Naive thymus-derived CD4-positive, alpha-beta T cell (primary cell): Measurements from ENCODE around the gene FZD2. TPM values are rescaled to one million over a fixed set of nuclear protein-coding genes. Genes with fewer than 3 reads are reported as not detected.
"Not testable (repeated sequence)": the region's sequence is repeated elsewhere in the genome, so short reads cannot be mapped to it uniquely, and the experiment has no call there.

Experiments used
- ATAC-seq: fragments of 150-1000 bp; cut with Tn5 transposase; 2 replicates; pipeline ENCODE4 v1.10.0; 2021; ENCODE audit warnings: mild to moderate bottlenecking, moderate library complexity
- CTCF ChIA-PET: fragments of 350-600 bp; sonication (Branson Sonifier 250); formaldehyde crosslinking; loops from one replicate; lab custom pipeline; 2021; ENCODE audit warnings: antibody characterized with exemption; lab: Charles Lee
- POLR2A ChIA-PET: fragments of 350-600 bp; sonication (Branson Sonifier 250); formaldehyde crosslinking; loops from one replicate; lab custom pipeline; 2021; ENCODE audit warnings: antibody characterized with exemption, inconsistent platforms; lab: Charles Lee
- DNase-seq, 9 donors: peaks; one replicate each; pipeline versions ENCODE4 v3.0.0 to v3.0.0-alpha.2; 2020 to 2022; ENCODE audit warnings: mixed read lengths in 1 of 9
- H3K27ac ChIP-seq: one replicate; pipeline ENCODE4 v1.7.0; 2013; ENCODE audit warnings: mild to moderate bottlenecking, low read depth, low read length, moderate library complexity
- H3K27me3 ChIP-seq, 2 donors: one replicate each; pipeline ENCODE4 v1.7.0; 2013; ENCODE audit warnings: low read length in 2 of 2, mild to moderate bottlenecking in 2 of 2, moderate library complexity in 2 of 2; ENCODE audit not compliant: control insufficient read depth in 2 of 2, insufficient read depth in 2 of 2
- H3K36me3 ChIP-seq, 3 experiments: 1 replicate in 2 of 3; 2 replicates in 1 of 3; pipeline ENCODE4 v1.7.0; 2013; ENCODE audit warnings: low read length in 3 of 3, mild to moderate bottlenecking in 3 of 3, moderate library complexity in 1 of 3; ENCODE audit not compliant: insufficient read depth in 3 of 3, control insufficient read depth in 2 of 3
- H3K4me1 ChIP-seq, 2 donors: one replicate each; pipeline ENCODE4 v1.7.0; 2013; ENCODE audit warnings: low read length in 2 of 2, mild to moderate bottlenecking in 2 of 2, moderate library complexity in 1 of 2; ENCODE audit not compliant: control insufficient read depth in 2 of 2, insufficient read depth in 2 of 2
- H3K4me3 ChIP-seq: 2 replicates; pipeline ENCODE4 v1.7.0; 2013; ENCODE audit warnings: mild to moderate bottlenecking, low read length
- H3K9me3 ChIP-seq, 3 experiments: 1 replicate in 2 of 3; 2 replicates in 1 of 3; pipeline ENCODE4 v1.7.0; 2013; ENCODE audit warnings: low read length in 3 of 3; ENCODE audit not compliant: control insufficient read depth in 2 of 3
- H3K27ac Mint-ChIP-seq, 9 donors: one replicate each; pipeline ENCODE4 v1.8.0; 2020 to 2022; ENCODE audit warnings: mixed read lengths in 9 of 9, mild to moderate bottlenecking in 8 of 9, moderate library complexity in 5 of 9, inconsistent platforms in 2 of 9
- H3K27me3 Mint-ChIP-seq, 5 donors: one replicate each; pipeline ENCODE4 v1.8.0; 2021 to 2022; ENCODE audit warnings: mixed read lengths in 5 of 5, mild to moderate bottlenecking in 1 of 5
- H3K36me3 Mint-ChIP-seq, 5 donors: one replicate each; pipeline ENCODE4 v1.8.0; 2020 to 2022; ENCODE audit warnings: mixed read lengths in 5 of 5, mild to moderate bottlenecking in 3 of 5, inconsistent platforms in 1 of 5
- H3K4me1 Mint-ChIP-seq, 7 donors: one replicate each; pipeline ENCODE4 v1.8.0; 2020 to 2022; ENCODE audit warnings: mixed read lengths in 7 of 7, mild to moderate bottlenecking in 3 of 7, inconsistent platforms in 1 of 7
- H3K4me3 Mint-ChIP-seq, 10 donors: one replicate each; pipeline ENCODE4 v1.8.0; 2020 to 2022; ENCODE audit warnings: mild to moderate bottlenecking in 10 of 10, mixed read lengths in 10 of 10, moderate library complexity in 6 of 10, inconsistent platforms in 2 of 10
- H3K9me3 Mint-ChIP-seq, 11 donors: one replicate each; pipeline ENCODE4 v1.8.0; 2020 to 2022; ENCODE audit warnings: mixed read lengths in 11 of 11, mild to moderate bottlenecking in 4 of 11, inconsistent platforms in 1 of 11, moderate library complexity in 1 of 11
- intact Hi-C, 2 donors: fragments of 100-400 bp; cut with micrococcal nuclease; formaldehyde crosslinking; loops; one replicate each; pipeline ENCODE4 v1.15.1; 2023
- polyA plus RNA-seq, 2 donors: library from polyadenylated mRNA; unstranded; fragments of 300-500 nt; fragmentation: Illumina TruSeq; gene quantifications; one replicate each; pipeline ENCODE4 v1.2.3, GENCODE V29; 2021
- total RNA-seq, 6 experiments: library from RNA in 5 of 6; stranded (reverse) in 5 of 6; gene quantifications; 1 replicate in 5 of 6; 2 replicates in 1 of 6; pipeline ENCODE4 v1.2.3 and lab custom pipeline; 2021 to 2026

Gene FZD2
- total and polyA plus RNA-seq, 7 experiments from 2014 or later: 0.13 to 1.7 (median 0.17) TPM; not detected in 3

- Mint-ChIP-seq H3K4me3 (no peak overlapping the region), H3K36me3 (no peaks in the 10 kb centered on the region), H3K4me1 (no peaks in the 10 kb centered on the region), H3K27ac (no peak overlapping the region), H3K27me3 (peaks cover 0 to 13% (median 6%) of the 10 kb centered on the region in 5 donors), H3K9me3 (no peaks in the 10 kb centered on the region)
- ATAC-seq (no peak), DNase-seq (no peak)
- ChIA-PET CTCF (interaction anchor here (0.7 kb wide), 2 partner anchors 179 to 417 kb away, joined by 3 to 5 read pairs; no protein-coding TSS in a partner anchor), POLR2A (interaction anchor here (0.6 kb wide), 2 partner anchors 128 to 447 kb away, joined by 3 read pairs; no protein-coding TSS in a partner anchor)
- intact Hi-C loops: no loop called here
- Histone ChIP-seq H3K4me3 (no peak overlapping the region), H3K4me1 (no peaks in the 10 kb centered on the region), H3K27ac (no peak overlapping the region), H3K9me3 (no peaks in the 10 kb centered on the region), H3K27me3 (no peaks in the 10 kb centered on the region), H3K36me3 (no peaks in the 10 kb centered on the region)
Measured at GRCh38 chr17:44589316-44590071, 32.2 kb downstream of the FZD2 start.

GRCh38 chr17:44590072-44590462, 32.8 kb downstream of the FZD2 start:
- H3K4me3 Mint-ChIP-seq, H3K9me3 Mint-ChIP-seq, H3K36me3 Mint-ChIP-seq, H3K4me1 Mint-ChIP-seq, H3K9me3 ChIP-seq, H3K4me3 ChIP-seq, H3K4me1 ChIP-seq, H3K27ac Mint-ChIP-seq, H3K27ac ChIP-seq, DNase-seq, ATAC-seq, H3K27me3 ChIP-seq, H3K36me3 ChIP-seq, intact Hi-C loops: not testable (repeated sequence)
- CTCF ChIA-PET: interaction anchor here (0.7 kb wide), 1 partner anchor 178 kb away, joined by 5 read pairs; no protein-coding TSS in a partner anchor
- POLR2A ChIA-PET: interaction anchor here (0.6 kb wide), 1 partner anchor 129 kb away, joined by 3 read pairs; no protein-coding TSS in a partner anchor
- peaks cover 0 to 13% (median 6%) of the 10 kb centered on the region in 5 donors for H3K27me3 Mint-ChIP-seq

GRCh38 chr17:44590762-44591161, 33.5 kb downstream of the FZD2 start:
- H3K4me1 ChIP-seq, DNase-seq, intact Hi-C loops, H3K27ac ChIP-seq, ATAC-seq, H3K36me3 Mint-ChIP-seq, H3K4me3 ChIP-seq, H3K36me3 ChIP-seq, H3K27me3 ChIP-seq, CTCF ChIA-PET, H3K27ac Mint-ChIP-seq, H3K9me3 Mint-ChIP-seq, H3K4me1 Mint-ChIP-seq, H3K9me3 ChIP-seq, POLR2A ChIA-PET, H3K4me3 Mint-ChIP-seq: not testable (repeated sequence)
- peaks cover 0 to 13% (median 6%) of the 10 kb centered on the region in 5 donors for H3K27me3 Mint-ChIP-seq

DNA sequence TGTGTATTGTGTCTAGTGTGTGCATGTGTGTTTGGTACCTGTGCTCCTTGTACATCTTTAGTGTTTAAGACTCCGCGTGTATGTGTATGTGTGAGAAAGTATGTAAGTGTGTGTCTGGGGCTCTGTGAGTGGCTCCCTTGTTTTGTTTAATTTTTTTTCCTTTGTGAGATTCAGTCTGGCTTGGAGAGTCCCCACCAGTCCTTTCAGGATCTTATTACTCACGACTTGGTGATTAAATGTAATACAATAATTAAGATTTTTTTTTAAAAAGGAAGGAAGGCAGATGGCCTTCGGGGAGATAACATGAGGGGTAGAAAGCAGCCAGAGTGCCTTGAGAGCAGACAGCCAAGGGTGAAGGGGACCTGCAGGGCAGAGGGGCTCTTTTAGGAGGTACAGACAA, 33.9 kb downstream of the FZD2 start:
- intact Hi-C loops: no loop called here
- H3K4me1 Mint-ChIP-seq: no peaks in the 10 kb centered on the region
- no peak overlapping the region for H3K27ac Mint-ChIP-seq
- no peaks in the 10 kb centered on the region for H3K27me3 ChIP-seq
- no peak overlapping the region for H3K4me3 Mint-ChIP-seq
- DNase-seq (no peak), ATAC-seq (no peak)
- no peaks in the 10 kb centered on the region for H3K36me3 Mint-ChIP-seq
- H3K27me3 Mint-ChIP-seq: peaks cover 3 to 17% (median 6%) of the 10 kb centered on the region in 5 donors
- H3K27ac ChIP-seq: no peak overlapping the region
- POLR2A ChIA-PET: no interaction called here
- no peaks in the 10 kb centered on the region for H3K9me3 ChIP-seq
- CTCF ChIA-PET: interaction anchor here (0.5 kb wide), 1 partner anchor 60 kb away, joined by 4 read pairs; no protein-coding TSS in a partner anchor
- H3K4me3 ChIP-seq: no peak overlapping the region
- H3K4me1 ChIP-seq: no peaks in the 10 kb centered on the region
- no peaks in the 10 kb centered on the region for H3K36me3 ChIP-seq
- no peaks in the 10 kb centered on the region for H3K9me3 Mint-ChIP-seq

GRCh38 chr17:44593156-44593555, 35.9 kb downstream of the FZD2 start:
- Histone ChIP-seq H3K27ac (no peak overlapping the region), H3K27me3 (no peaks in the 10 kb centered on the region), H3K9me3 (no peaks in the 10 kb centered on the region), H3K4me3 (no peak overlapping the region), H3K4me1 (no peaks in the 10 kb centered on the region), H3K36me3 (no peaks in the 10 kb centered on the region)
- ChIA-PET CTCF (no interaction called here), POLR2A (no interaction called here)
- ATAC-seq: no peak
- H3K36me3 Mint-ChIP-seq: no peaks in the 10 kb centered on the region
- no peaks in the 10 kb centered on the region for H3K4me1 Mint-ChIP-seq
- H3K27ac Mint-ChIP-seq: no peak overlapping the region
- DNase-seq: no peak
- no peaks in the 10 kb centered on the region for H3K9me3 Mint-ChIP-seq
- no peak overlapping the region for H3K4me3 Mint-ChIP-seq
- peaks cover 5 to 19% (median 6%) of the 10 kb centered on the region in 5 donors for H3K27me3 Mint-ChIP-seq
- intact Hi-C loops: no loop called here

GRCh38 chr17:44595216-44595775, 38.0 kb downstream of the FZD2 start:
- no peak for ATAC-seq
- DNase-seq: no peak
- H3K27me3 ChIP-seq: no peaks in the 10 kb centered on the region
- Mint-ChIP-seq H3K36me3 (no peaks in the 10 kb centered on the region), H3K27ac (no peak overlapping the region), H3K27me3 (peaks cover 5 to 23% (median 6%) of the 10 kb centered on the region in 5 donors), H3K4me3 (no peak overlapping the region), H3K9me3 (no peaks in the 10 kb centered on the region), H3K4me1 (no peaks in the 10 kb centered on the region)
- no peaks in the 10 kb centered on the region for H3K36me3 ChIP-seq
- no peak overlapping the region for H3K27ac ChIP-seq
- H3K4me3 ChIP-seq: no peak overlapping the region
- intact Hi-C loops: no loop called here
- H3K4me1 ChIP-seq: no peaks in the 10 kb centered on the region
- H3K9me3 ChIP-seq: no peaks in the 10 kb centered on the region
- ChIA-PET POLR2A (no interaction called here), CTCF (no interaction called here)
